ENCODE data around the gene VAMP1. TPM values are rescaled to one million over a fixed set of nuclear protein-coding genes. Genes with fewer than 3 reads are reported as not detected.
A peak's percentile ranks its signal among the peaks of the same experiment; 100 is the strongest.

Gene VAMP1
- total RNA-seq, 1 donor, result 11.8 TPM

DNA sequence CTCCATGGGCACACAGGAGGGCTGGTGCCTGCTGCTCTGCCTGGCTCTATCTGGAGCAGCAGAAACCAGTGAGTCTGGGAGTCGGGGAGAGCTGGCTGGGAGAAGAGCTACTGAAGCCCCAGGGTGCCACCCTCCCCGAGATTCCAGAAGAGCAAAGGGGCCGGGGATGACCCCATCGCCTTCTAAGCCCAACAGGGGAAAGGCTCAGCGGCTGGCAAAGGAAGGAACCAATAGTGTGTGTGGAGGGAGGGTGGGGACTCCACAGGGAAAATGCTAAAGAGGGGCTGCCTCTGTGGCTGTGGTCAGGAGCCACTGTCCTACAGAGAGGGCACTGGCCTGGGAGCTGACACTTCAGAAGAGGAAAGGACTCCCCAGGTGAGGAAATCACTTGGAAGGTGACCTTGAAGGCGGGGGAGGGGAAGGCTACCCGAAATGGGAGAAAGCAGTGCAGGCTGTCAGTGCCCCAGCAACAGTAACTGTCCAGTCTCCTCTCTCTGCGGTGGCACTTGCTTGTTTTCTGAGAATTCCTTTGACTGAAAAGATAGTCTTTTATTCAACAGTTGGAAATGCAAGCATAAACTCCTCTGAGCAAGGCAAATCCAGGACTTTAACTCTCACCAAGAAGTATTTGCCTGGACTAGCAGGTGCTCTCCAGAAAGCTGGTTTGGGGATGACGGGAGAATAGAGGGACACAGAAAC lies 18.1 kb downstream of the VAMP1 start:
- no peak for DNase-seq (ENCODE audit: low read depth in 2 of 3, low spot score in 2 of 3)

DNA sequence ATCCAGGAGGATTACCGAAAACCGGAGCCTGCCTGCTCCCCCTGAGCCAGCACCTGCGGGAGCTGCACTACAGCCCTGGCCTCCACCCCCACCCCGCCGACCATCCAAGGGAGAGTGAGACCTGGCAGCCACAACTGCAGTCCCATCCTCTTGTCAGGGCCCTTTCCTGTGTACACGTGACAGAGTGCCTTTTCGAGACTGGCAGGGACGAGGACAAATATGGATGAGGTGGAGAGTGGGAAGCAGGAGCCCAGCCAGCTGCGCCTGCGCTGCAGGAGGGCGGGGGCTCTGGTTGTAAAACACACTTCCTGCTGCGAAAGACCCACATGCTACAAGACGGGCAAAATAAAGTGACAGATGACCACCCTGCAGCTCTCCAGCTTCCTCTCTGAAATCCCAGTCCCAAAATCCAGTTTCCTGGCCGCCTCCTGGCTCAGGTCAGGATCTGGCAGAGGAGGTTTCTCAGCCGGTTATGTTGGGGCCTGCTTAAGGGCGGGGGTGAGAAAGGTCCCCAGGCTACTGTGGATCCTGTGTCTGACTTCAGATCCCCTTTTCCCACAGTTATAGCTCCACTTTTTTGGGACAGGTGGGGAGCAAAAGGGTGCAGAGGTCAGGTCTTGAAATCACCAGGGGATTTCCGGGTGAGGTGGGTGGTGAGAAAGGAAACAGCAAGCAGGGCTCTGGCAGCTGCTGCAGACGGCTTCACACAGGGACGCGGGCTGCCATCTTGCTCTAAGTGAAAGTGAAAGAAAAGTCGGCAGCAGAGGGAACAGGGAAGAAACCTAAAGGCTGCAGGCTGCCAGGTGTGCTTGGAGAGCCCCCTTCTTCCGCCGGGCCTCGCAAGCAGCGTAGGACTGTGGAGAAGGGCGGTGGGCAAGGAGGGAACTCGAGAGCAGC lies 18.9 kb downstream of the VAMP1 start, which contains the start of gene TAPBPL:
Gene TAPBPL (plus strand): TSS at position 695 of the 897 bp plus-strand sequence. CDS start 207 bp downstream, outside the sequence.
- peak; percentile 70 to 84 (median 83) for DNase-seq (ENCODE audit: low read depth in 2 of 3, low spot score in 2 of 3)

DNA sequence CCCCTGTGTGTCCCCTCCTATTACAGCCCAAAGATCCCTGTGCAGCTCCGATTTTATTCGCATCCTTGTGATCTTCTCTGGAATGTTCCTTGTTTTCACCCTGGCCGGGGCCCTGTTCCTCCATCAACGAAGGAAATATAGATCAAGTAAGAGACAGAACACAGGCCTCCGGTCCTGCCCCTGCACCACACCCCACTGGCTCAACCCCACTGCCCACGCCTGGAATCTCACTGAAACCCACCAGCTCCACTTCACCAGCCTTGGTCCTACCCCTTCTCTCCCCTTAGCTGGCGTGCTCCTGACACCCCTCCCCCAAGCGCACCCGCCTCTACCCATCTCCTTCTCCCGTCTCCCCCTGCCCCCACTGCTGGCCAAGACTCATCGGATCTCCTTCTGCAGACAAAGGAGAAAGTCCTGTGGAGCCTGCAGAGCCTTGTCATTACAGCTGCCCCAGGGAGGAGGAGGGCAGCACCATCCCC lies 19.6 kb downstream of the VAMP1 start:
- DNase-seq (ENCODE audit: low read depth in 2 of 3, low spot score in 2 of 3), result no peak

DNA sequence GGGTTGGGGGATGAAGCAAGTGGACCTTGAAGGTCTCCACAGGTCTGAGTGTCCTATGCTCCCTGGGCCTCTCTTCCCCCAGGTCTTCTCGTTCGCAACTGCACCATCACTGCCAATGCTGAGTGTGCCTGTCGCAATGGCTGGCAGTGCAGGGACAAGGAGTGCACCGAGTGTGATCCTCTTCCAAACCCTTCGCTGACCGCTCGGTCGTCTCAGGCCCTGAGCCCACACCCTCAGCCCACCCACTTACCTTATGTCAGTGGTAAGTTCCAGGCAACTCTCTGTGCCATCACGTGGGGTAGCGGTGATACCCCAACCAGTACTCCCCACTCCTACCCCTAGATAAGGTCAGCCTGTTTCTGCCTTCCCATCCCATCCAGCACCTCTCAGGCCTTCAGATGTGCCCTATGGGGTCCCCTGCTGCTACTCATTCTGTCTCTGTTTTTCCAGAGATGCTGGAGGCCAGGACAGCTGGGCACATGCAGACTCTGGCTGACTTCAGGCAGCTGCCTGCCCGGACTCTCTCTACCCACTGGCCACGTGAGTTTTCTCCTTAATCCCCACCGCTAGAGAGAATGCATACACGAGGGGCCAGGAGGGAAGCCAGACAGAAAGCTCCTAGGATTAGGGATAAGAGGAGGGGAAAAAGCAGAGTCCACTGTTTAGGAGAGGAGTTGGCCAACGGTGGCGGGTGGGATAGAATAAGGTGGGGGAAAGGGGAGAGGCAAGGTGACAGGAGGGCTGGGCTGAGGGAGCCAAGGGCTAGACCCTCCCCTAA lies 20.2 kb downstream of the VAMP1 start:
- no peak for DNase-seq (ENCODE audit: low read depth in 2 of 3, low spot score in 2 of 3)

DNA sequence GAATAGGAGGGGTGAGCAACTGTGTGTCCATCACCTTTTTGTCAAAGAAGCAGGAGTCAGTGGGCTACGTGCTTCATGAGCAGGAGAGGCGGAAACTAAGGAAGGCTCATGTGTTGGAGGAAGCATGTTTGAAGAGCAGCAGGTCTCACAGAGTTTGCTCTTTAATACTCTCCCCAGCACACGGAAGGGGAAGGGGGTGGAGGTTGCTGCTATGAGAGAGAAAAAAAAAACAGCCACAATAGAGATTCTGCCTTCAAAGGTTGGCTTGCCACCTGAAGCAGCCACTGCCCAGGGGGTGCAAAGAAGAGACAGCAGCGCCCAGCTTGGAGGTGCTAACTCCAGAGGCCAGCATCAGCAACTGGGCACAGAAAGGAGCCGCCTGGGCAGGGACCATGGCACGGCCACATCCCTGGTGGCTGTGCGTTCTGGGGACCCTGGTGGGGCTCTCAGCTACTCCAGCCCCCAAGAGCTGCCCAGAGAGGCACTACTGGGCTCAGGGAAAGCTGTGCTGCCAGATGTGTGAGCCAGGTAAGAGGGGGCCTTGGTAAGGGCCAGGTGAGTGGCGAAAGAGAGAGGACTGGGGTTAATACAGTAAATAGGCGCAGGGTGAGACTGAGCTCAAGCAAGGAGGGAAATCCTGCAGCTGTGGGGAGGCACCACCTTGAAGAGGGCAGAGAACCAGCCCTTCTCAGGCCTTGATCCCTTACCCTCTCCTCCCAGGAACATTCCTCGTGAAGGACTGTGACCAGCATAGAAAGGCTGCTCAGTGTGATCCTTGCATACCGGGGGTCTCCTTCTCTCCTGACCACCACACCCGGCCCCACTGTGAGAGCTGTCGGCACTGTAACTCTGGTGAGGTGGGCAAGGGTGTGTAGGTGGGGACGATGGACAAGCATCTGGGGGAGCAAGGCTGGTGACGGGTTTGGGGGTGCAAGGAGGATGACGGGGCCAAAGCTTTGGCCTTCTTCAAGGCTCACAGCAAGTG lies 25.5 kb downstream of the VAMP1 start, which contains the start of gene CD27:
Gene CD27 (plus strand): TSS at position 252 of the 985 bp plus-strand sequence. CDS start 141 bp downstream, at position 393.
- peak in 1 of 3 donors; percentile 33 for DNase-seq (ENCODE audit: low read depth in 2 of 3, low spot score in 2 of 3)

DNA sequence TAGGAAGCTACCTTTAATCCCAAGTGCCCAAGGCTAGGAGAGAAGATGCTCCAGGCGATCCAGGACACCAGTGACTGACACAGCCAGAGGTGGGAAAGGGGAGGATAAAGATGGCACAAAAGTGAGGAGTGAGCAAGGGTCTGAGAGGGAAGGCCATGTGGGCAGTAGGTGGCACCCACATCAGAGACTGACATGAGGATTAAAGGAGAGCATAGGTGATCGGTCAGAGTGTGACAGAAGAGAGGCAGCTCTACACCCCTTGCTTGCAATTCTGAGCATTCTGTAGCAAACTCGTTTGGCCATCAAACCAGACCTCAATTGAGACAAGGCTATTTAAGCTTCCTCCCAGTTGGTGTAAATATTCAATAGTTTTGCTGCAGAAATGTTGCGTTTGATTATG lies 26.4 kb downstream of the VAMP1 start:
- no peak for DNase-seq (ENCODE audit: low read depth in 2 of 3, low spot score in 2 of 3)

DNA sequence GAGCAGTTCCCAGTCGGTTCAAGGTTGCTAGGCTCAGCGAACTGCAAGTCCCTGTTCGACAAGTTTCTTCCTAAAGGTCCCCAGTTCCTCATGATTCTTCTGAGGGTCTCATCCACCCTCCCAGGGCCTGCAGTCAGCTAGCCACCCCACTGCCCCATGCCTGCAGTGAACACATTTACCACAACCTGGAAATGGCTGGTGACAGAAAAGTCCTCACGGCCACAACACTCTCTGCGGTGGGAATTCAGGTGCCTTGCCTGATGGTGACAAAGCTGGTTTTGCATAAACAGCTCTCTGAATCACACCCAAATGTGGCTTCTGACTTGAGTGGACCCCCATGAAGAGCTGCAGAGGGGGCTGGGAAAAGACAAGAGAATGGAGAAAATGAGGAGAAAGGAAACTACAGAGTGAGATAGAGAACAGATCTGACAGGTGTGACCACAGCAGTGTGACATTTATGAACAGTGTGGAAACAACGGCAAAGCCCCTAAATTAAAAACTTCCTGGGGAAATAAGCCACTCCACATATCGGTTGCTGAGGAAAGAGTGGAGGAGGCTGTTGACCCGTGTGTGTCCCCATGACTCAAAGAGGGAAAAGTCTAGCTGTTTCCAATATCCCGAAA lies 27.0 kb downstream of the VAMP1 start:
- peak in 2 of 3 donors; percentile 37 to 58 for DNase-seq (ENCODE audit: low read depth in 2 of 3, low spot score in 2 of 3)

DNA sequence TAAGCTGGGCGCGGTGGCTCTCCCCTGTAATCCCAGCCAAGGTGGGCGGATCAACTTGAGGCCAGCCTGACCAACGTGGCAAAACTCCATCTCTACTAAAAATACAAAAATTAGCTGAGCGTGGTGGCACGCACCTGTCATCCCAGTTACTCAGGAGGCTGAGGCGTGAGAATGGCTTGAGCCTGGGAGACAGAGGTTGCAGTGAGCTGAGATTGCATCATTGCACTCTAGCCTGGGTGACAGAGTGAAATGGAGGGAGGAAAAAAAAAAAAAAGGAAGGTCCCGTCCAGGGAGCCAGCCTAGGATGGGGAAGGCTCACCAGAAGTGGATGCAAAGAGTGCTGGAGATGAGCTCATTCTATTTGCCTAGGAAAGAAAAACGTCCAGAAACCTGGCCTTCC lies 27.6 kb downstream of the VAMP1 start:
- DNase-seq (ENCODE audit: low read depth in 2 of 3, low spot score in 2 of 3), result no peak

DNA sequence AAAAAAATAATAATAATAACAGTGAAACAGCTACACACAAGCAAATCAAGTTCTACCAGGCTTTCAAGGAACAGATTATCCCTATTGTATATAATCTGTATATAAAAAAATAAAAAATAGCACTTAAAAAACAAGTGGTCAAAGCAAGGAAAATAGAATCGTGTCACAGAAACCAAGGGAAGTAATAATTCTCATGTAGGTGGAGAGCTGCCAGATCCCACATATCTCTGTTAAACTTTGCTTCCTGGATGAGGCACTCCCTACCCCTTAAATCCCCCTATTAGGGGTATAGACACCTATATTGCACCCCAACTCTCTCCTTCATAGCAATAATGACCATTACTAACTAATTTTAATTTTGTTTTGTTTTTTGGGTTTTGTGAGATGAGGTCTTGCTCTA lies 30.1 kb downstream of the VAMP1 start:
- DNase-seq (ENCODE audit: low read depth in 2 of 3, low spot score in 2 of 3), result no peak

DNA sequence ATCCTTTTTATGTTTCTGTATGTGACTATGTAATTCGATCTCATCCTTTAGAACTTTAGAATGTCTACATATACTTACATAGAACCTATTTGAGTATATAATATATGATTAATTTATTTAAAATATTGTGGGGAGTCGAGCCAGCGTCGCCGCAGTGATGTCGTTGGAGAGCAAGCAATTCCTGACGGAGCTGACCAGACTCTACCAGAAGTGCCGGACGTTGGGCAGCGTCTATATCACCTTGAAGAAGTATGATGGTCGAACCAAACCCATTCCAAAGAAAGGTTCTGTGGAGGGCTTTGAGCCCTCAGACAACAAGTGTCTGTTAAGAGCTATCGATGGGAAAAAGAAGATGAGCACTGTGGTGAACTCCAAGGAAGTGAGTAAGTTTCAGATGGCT lies 32.1 kb downstream of the VAMP1 start:
- DNase-seq (ENCODE audit: low read depth in 2 of 3, low spot score in 2 of 3), result no peak

DNA sequence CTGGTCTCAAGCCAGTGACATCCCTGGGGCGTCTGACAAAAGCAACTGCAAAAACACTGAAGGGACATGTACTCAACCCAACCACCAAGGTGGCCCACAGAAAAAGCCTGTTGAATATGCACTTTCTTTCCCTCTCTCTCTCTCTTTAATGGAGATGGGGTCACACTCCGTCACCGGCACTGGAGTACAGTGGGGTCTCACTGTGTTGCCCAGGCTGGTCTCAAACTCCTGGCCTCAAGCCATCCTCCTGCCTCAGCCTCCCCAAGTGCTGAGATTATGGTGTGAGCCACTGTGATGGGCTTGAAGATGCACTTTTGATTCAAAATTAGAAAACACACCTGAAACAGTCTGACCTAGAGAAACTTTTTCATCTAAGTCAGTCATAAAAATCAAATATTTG lies 32.9 kb downstream of the VAMP1 start:
- DNase-seq (ENCODE audit: low read depth in 2 of 3, low spot score in 2 of 3), result no peak

DNA sequence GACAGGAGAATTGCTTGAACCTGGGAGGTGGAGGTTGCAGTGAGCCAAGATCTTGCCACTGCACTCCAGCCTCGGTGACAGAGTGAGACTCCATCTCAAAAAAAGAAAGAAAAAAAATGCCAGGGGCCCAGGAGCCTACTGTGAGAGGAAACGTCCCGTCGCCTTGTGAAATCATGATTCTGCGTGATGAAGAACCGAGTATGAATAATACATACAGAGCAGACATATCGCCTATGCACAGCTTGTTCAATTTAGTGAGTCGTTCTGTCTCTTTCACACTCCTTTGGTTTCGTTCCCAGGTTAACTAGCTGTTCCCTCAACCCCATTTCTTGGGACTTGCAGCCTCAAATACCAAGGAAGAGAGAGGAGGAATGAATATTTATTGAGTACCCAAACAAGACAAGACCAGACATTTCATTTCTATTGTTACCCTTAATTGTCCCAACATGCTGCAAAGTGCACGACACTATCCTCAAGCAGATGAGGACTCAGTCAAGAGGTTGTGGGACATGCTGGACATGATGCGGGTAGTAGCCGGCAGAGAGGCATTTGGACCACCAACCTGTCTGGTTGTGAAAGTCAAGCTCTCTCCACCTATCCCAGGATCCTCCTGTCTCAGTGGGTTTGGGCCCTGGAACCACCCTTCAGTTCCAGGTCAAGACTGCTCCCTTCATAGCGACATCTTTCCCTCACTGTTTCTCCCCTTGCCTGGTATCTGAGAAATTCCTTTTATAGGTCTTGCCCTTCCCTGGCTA lies 34.3 kb downstream of the VAMP1 start:
- DNase-seq (ENCODE audit: low read depth in 2 of 3, low spot score in 2 of 3), result no peak

DNA sequence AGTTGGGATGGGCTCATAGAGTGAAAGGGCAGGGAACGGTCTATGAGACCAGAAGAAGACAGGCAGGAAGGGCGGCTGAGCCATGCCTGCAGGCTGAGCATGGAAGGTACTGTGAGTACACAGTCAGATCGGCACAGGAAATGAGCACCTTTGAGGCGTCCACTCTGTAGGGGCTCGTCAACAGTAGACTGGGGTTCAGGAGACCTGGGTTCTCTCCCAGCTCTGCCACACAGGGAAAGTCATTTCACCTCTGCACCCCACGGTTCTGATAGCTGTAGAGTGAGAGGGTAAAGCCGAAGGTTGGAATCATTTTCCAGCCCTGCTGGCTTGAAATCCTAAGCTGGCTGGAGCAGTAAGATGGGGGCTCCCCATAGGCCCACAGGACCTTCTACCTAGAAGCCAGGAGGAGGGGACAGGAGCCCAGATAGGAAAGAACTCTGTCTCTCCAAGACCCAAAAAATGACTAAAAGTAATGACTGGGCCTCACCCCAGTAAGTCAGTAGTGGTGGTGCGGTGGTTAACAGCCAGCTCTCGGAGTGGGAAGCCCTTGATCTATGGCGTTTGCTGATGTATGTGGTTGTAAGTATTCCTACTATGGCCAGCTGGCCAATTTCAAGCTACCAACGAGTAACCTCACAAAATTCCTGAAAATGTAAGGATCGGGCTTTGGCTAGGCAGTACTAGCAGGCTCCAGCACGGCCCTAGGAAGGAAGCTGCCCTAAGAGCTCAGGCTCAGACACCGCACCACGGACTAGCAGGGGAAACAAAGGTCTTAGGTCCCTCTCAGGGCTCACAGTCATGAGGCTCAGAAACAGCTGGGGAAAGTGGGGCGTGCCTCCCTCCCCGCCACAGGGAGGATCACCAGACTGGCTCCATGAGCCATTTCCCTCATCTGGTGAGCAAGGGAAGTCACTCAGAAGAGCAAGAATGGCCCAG lies 36.0 kb downstream of the VAMP1 start:
- no peak for DNase-seq (ENCODE audit: low read depth in 2 of 3, low spot score in 2 of 3)

DNA sequence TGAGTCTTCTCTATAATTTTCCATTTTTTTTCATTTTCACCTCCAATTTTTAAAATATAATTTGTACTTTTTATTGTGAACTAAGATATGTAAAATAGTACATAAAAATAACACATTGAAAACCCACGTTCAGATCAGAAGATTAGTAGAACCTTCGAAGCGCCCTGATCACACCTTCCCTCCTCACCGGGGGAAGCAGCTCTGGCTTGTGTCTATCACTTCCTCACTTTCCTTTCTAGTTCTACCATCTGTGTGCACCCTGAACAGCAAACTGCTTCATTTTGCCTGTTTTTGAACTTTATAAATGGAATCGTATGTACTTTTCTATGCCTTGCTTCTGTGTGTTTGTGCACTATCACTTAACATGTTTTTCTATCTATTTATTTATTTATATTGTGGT lies 37.5 kb downstream of the VAMP1 start:
- no peak for DNase-seq (ENCODE audit: low read depth in 2 of 3, low spot score in 2 of 3)

DNA sequence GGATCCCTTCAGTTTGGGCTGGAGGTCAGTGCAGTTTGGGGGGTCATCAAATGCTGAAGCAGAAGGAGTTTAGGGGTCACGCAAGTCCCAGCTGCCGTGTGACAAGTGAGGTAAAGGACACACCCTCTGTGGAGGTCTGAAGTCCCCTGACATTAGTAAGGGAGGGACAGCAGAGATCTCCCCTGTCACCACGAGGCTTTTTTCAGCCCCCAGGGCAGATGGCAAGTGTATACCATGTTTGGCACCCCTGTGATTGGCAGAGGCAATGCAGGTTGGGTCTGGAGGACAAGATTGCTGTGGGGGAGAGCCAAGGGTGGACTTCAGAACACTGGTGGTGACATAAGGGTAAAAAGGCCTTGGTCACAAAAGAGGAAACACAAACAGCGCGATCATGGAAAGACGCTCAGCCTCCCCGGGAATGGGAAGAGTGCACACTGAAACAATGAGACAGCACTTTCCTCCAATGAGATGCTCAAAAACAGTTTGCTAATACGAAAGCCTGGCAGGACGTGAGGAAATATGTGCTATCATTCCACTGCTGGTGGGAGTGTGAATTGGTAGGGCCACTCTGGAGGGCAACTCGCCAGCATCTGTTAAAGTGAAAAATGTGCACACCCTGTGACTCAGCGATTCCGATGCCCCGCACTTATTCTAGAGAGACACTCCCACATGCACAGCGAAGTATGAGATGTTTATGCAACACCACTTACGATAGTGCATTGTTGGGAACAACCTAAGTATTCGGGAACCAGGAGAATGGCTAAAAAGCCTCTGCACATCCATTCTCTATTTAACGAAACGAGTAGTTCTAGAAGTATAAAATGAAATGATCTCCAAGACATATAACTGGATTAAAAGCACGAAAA lies 40.1 kb downstream of the VAMP1 start:
- peak in 2 of 3 donors; percentile 86 to 95 for DNase-seq (ENCODE audit: low read depth in 2 of 3, low spot score in 2 of 3)

DNA sequence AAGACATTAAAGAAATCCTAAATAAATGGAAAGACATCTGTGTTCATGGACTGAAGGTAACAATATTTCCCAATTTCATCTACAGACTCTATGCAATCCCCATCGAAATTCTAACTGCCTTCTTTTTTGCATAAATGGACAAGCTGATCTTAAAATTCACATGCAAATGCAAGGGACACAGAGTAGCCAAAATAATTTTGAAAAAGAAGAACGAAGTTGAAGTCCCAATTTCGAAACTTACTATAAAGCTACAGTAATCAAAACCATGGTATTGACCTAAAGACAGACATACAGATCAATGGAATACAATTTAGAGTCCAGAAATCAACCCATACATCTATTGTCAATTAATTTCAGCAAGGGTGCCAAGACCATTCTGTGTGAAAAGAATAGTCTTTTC lies 42.2 kb downstream of the VAMP1 start:
- no peak for DNase-seq (ENCODE audit: low read depth in 2 of 3, low spot score in 2 of 3)

Measured in hematopoietic multipotent progenitor cell (in vitro differentiated cells).